Vagina (tissue), 2 donors: ENCODE data around the gene FCHSD2.

Experiments used
- CTCF ChIP-seq, 3 experiments: fragments of 450-650 bp in 2 of 3; fragments of 200-600 bp in 1 of 3; sonication (generic) in 1 of 3; IDR thresholded peaks; one replicate each; pipeline ENCODE4 v1.5.1; 2017 to 2019; ENCODE audit warnings: antibody characterized with exemption in 3 of 3, mild to moderate bottlenecking in 2 of 3, moderate library complexity in 2 of 3
- POLR2A ChIP-seq, 2 donors: fragments of 450-650 bp; IDR thresholded peaks; one replicate each; pipeline ENCODE4 v1.6.1; 2017; ENCODE audit warnings: antibody characterized with exemption in 2 of 2, mild to moderate bottlenecking in 2 of 2, moderate library complexity in 2 of 2

- TF ChIP-seq CTCF (IDR thresholded peaks at IDR 0.05) = no peak
- no peak for TF ChIP-seq POLR2A (IDR thresholded peaks at IDR 0.05)
These were observed 339.3 kb downstream of the FCHSD2 start for GRCh38 chr11:72802822-72803221.
